GM10847 (cell line): ENCODE data around the gene RPL21.

Source experiments
- POLR2A ChIP-seq: IDR thresholded peaks from 2 replicates; pipeline ENCODE4 v1.6.1; 2011; ENCODE audit not compliant: insufficient read length; ENCODE audit errors: extremely low read depth

The RPL21 gene

GRCh38 chr13:27300941-27301586 is 49.7 kb downstream of the RPL21 start:
- TF ChIP-seq POLR2A: no peak

GRCh38 chr13:27302643-27303262 is 51.4 kb downstream of the RPL21 start:
- TF ChIP-seq POLR2A: no peak

- TF ChIP-seq POLR2A: no peak
Measured at GRCh38 chr13:27304099-27304498, 52.7 kb downstream of the RPL21 start.

- no peak for TF ChIP-seq POLR2A
Measured at GRCh38 chr13:27304611-27305010, 53.3 kb downstream of the RPL21 start.
